Psoas muscle (tissue), 8 donors: Measurements from ENCODE around the gene TLK1. TPM values are rescaled to one million over a fixed set of nuclear protein-coding genes. Genes with fewer than 3 reads are reported as not detected.

Source experiments
- ATAC-seq, 4 donors: fragments of 200-7000 bp; cut with Tn5 transposase; one replicate each; pipeline ENCODE4 v1.9.1; 2020; ENCODE audit warnings: moderate library complexity in 3 of 4, mild to moderate bottlenecking in 2 of 4
- DNase-seq, 2 donors: peaks; one replicate each; pipeline ENCODE4 v3.0.0-alpha.2; 2020
- H3K27ac ChIP-seq: fragments of 200-600 bp; one replicate; pipeline ENCODE4 v1.8.0; 2022
- H3K27me3 ChIP-seq, 3 donors: fragments of 200-600 bp in 1 of 3; one replicate each; pipeline versions ENCODE4 v1.6.1 to v1.8.0; 2013 to 2022; ENCODE audit warnings: low read length in 2 of 3, mild to moderate bottlenecking in 2 of 3, moderate library complexity in 1 of 3; ENCODE audit not compliant: insufficient read depth in 3 of 3
- H3K36me3 ChIP-seq, 2 donors: fragments of 200-600 bp in 1 of 2; one replicate each; pipeline versions ENCODE4 v1.6.1 to v1.8.0; 2013 to 2022; ENCODE audit warnings: low read depth in 1 of 2, mild to moderate bottlenecking in 1 of 2, moderate library complexity in 1 of 2; ENCODE audit not compliant: insufficient read depth in 1 of 2
- H3K4me1 ChIP-seq: fragments of 200-600 bp; one replicate; pipeline ENCODE4 v1.8.0; 2022
- H3K4me3 ChIP-seq: fragments of 200-600 bp; one replicate; pipeline ENCODE4 v1.8.0; 2022; ENCODE audit warnings: mild to moderate bottlenecking
- H3K9me3 ChIP-seq: fragments of 200-600 bp; one replicate; pipeline ENCODE4 v1.8.0; 2022
- CTCF ChIP-seq: fragments of 200-600 bp; IDR thresholded peaks from one replicate; pipeline ENCODE4 v1.8.0; 2022; ENCODE audit warnings: antibody characterized with exemption
- WGBS, 3 donors: extraction: QIAGEN DNeasy Blood & Tissue Kit; methylation state at CpG; one replicate each; pipeline versions ENCODE4 v1.1.6 to v1.1.7; 2013; 5-methylcytosine and 5-hydroxymethylcytosine counted together
- intact Hi-C, 2 donors: fragments of 100-400 bp; cut with DNase I; formaldehyde crosslinking; loops; one replicate each; pipeline versions ENCODE4 v1.11.0 to v1.14.2; 2022
- polyA plus RNA-seq, 3 donors: library from polyadenylated mRNA; stranded (reverse); fragments of 200-250 nt; gene quantifications; one replicate each; pipeline ENCODE4 v1.2.3, GENCODE V29; 2013
- total RNA-seq, 4 donors: library from RNA; stranded (reverse); fragmentation: NEBNext Ultra II Directional in 2 of 4; extraction: Animal tissue kit (Norgen Biotek cat#: 25700) in 2 of 4; gene quantifications; one replicate each; pipeline versions ENCODE4 v1.2.1 to v1.2.4, GENCODE V29; 2021 to 2023
- donor health status: healthy with polysubstance abuse.
- donor health status: DM: no; HTN: no; CAD: no; lungs with moderate emphysema.
- donor health status: Bipolar disorder and iron deficiency.
- donor health status: healthy.
- donor health status: DM: yes; HTN: yes; CAD: no.
- donor health status: DM: no; HTN: no; CAD: no.
- donor health status: DM: no; HTN: no; CAD: no.
- donor health status: DM: yes; HTN: yes; CAD: no.

The TLK1 gene
- total and polyA plus RNA-seq, 7 donors: 4.4 to 22.2 (median 17.5) TPM

DNA sequence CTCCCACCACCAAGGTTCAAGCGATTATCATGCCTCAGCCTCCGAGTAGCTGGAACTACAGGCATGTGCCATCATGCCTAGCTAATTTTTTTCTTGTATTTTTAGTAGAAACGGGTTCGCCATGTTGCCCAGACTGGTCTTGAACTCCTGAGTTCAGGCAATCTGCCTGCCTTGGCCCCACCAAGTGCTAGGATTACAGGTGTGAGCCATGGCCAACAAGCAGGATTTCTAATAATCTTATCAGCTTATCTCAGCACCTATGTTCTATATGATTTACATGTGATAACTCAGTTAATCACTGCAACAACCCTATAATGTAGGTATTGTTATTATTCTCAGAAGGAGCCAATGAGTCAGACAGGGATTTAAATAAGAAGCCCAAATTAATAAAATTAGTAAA, 151.3 kb downstream of the TLK1 start:
- no peaks in the 10 kb centered on the region for H3K27me3 ChIP-seq
- H3K4me1 ChIP-seq: no peaks in the 10 kb centered on the region
- H3K9me3 ChIP-seq: no peaks in the 10 kb centered on the region
- H3K4me3 ChIP-seq: no peak overlapping the region
- H3K27ac ChIP-seq: no peak overlapping the region
- WGBS, 3 donors: 92 to 96% (median 95%) methylated on average over 4 of the region's 4 CpGs
- intact Hi-C loops: no loop called here
- DNase-seq (no peak), ATAC-seq (no peak)
- TF ChIP-seq CTCF: no peak
- H3K36me3 ChIP-seq: peaks cover 2 to 76% of the 10 kb centered on the region in 2 donors

DNA sequence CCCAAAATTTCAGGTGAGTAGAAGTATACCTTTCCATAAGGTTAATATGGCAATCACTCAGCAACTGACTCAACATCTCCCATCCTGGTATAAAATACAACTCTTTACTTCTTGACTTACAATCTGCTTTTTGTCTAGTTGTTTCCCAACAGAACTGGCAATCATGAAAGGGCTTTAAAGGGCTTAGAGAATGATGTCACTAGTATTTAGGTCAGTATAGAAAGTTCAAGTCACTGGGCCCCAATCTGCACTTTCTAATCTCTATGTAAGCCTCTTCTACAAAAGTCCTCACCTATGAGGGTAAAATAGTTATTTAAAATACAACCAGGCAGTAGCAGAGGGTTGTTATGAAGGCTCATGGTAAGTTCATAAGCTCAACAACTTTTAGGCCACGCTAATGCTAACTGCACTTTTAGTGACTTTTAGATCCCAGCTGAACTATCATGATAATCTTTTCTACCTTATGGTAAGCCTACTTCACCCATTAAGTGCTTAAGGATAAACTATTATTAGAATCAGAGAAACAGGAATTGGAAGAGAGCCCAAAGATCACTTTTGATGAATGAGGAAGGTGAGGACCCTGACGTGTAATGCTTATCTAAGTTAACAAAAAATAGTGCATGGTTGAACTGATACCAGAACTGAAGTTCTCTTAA, 152.0 kb downstream of the TLK1 start:
- no peak for ATAC-seq
- H3K36me3 ChIP-seq: peaks cover 2 to 76% of the 10 kb centered on the region in 2 donors
- no peak for TF ChIP-seq CTCF
- DNase-seq: no peak
- no peak overlapping the region for H3K4me3 ChIP-seq
- H3K27me3 ChIP-seq: no peaks in the 10 kb centered on the region
- WGBS, 3 donors: 78 to 80% (median 79%) methylated on average over 2 of the region's 2 CpGs
- H3K27ac ChIP-seq: no peak overlapping the region
- intact Hi-C loops: no loop called here
- no peaks in the 10 kb centered on the region for H3K4me1 ChIP-seq
- H3K9me3 ChIP-seq: no peaks in the 10 kb centered on the region

- Histone ChIP-seq H3K27me3 (no peaks in the 10 kb centered on the region), H3K9me3 (no peaks in the 10 kb centered on the region), H3K4me3 (no peak overlapping the region), H3K36me3 (peaks cover 0 to 75% of the 10 kb centered on the region in 2 donors), H3K4me1 (no peaks in the 10 kb centered on the region), H3K27ac (no peak overlapping the region)
- 73 to 77% (median 77%) methylated on average over 2 of the region's 2 CpGs for WGBS, 3 donors
- TF ChIP-seq CTCF: no peak
- DNase-seq (no peak), ATAC-seq (no peak)
- intact Hi-C loops: no loop called here
Observed at GRCh38 chr2:171004833-171005232, 155.9 kb downstream of the TLK1 start.

- 70 to 75% (median 73%) methylated on average over 2 of the region's 2 CpGs for WGBS, 3 donors
- ATAC-seq: no peak
- no peak overlapping the region for H3K27ac ChIP-seq
- no peak for DNase-seq
- H3K4me3 ChIP-seq: no peak overlapping the region
- peaks cover 0 to 77% of the 10 kb centered on the region in 2 donors for H3K36me3 ChIP-seq
- intact Hi-C loops: no loop called here
- no peaks in the 10 kb centered on the region for H3K4me1 ChIP-seq
- H3K9me3 ChIP-seq: no peaks in the 10 kb centered on the region
- H3K27me3 ChIP-seq: no peaks in the 10 kb centered on the region
- no peak for TF ChIP-seq CTCF
Observed at GRCh38 chr2:171004363-171004762, 156.3 kb downstream of the TLK1 start.

DNA sequence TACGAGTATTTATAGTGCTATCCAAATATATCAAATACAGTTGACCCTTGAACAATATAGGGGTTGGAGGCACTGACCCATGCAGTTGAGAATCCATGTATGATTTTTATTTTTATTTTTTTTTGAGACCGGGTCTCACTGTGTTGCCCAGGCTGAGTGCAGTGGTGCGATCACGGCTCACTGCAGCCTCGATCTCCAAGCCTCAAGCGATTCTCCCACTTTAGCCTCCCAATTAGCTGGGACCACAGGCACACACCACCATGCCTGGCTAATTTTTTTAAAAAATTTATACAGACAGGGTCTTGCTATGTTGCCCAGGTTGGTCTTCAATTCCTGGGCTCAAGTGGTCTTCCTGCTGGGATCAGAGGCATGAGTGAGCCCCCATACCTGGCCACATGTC, 161.0 kb downstream of the TLK1 start:
- H3K4me1 ChIP-seq: no peaks in the 10 kb centered on the region
- no peak overlapping the region for H3K27ac ChIP-seq
- TF ChIP-seq CTCF: no peak
- no peaks in the 10 kb centered on the region for H3K27me3 ChIP-seq
- no peak for DNase-seq
- WGBS, 3 donors: 91 to 99% (median 98%) methylated on average over 6 of the region's 6 CpGs
- intact Hi-C loops: no loop called here
- no peak overlapping the region for H3K4me3 ChIP-seq
- no peak for ATAC-seq
- peaks cover 2 to 74% of the 10 kb centered on the region in 2 donors for H3K36me3 ChIP-seq
- no peaks in the 10 kb centered on the region for H3K9me3 ChIP-seq
